ENCODE results near the gene HTR2A. TPM values are rescaled to one million over a fixed set of nuclear protein-coding genes. Genes with fewer than 3 reads are reported as not detected.

The HTR2A gene
- not detected in 2 replicates for total RNA-seq

- DNase-seq, result no peak
Observed at GRCh38 chr13:46896341-46897137, at the start of gene HTR2A. Gene HTR2A (minus strand): TSS chr13:46897053. CDS start chr13:46895906, 1,147 bp downstream.

- DNase-seq, result no peak
Observed at GRCh38 chr13:46936525-46936924, 39.7 kb upstream of the HTR2A start.

GRCh38 chr13:46934749-46935148 is 37.9 kb upstream of the HTR2A start:
- no peak for DNase-seq

GRCh38 chr13:46926916-46927590 is 30.2 kb upstream of the HTR2A start:
- no peak for DNase-seq

- DNase-seq, result no peak
Observed at GRCh38 chr13:46925486-46925885, 28.6 kb upstream of the HTR2A start.

- DNase-seq, result no peak
Observed at GRCh38 chr13:46914341-46914740, 17.5 kb upstream of the HTR2A start.

- DNase-seq, result no peak
Observed at GRCh38 chr13:46913757-46914156, 16.9 kb upstream of the HTR2A start.

- no peak for DNase-seq
Observed at GRCh38 chr13:46909042-46909441, 12.2 kb upstream of the HTR2A start.

GRCh38 chr13:46908501-46908900 is 11.6 kb upstream of the HTR2A start:
- DNase-seq, result no peak

- no peak for DNase-seq
Observed at GRCh38 chr13:46906405-46906804, 9.6 kb upstream of the HTR2A start.

GRCh38 chr13:46905249-46905648 is 8.4 kb upstream of the HTR2A start:
- no peak for DNase-seq

- DNase-seq, result no peak
Observed at GRCh38 chr13:46903748-46904147, 6.9 kb upstream of the HTR2A start.

- DNase-seq, result no peak
Observed at GRCh38 chr13:46901721-46902120, 4.9 kb upstream of the HTR2A start.

- DNase-seq, result no peak
Observed at GRCh38 chr13:46899801-46900200, 2.9 kb upstream of the HTR2A start.

- DNase-seq, result no peak
Observed at GRCh38 chr13:46895381-46895780, 1.5 kb downstream of the HTR2A start.

GRCh38 chr13:46894568-46894967 is 2.3 kb downstream of the HTR2A start:
- DNase-seq, result no peak

GRCh38 chr13:46893798-46894560 is 2.9 kb downstream of the HTR2A start:
- DNase-seq, result peak; percentile 55

GRCh38 chr13:46893221-46893740 is 3.6 kb downstream of the HTR2A start:
- DNase-seq, result no peak

- DNase-seq, result no peak
Observed at GRCh38 chr13:46885018-46885417, 11.8 kb downstream of the HTR2A start.

- no peak for DNase-seq
Observed at GRCh38 chr13:46884531-46884930, 12.3 kb downstream of the HTR2A start.

GRCh38 chr13:46881621-46882020 is 15.2 kb downstream of the HTR2A start:
- no peak for DNase-seq

GRCh38 chr13:46874006-46874405 is 22.8 kb downstream of the HTR2A start:
- no peak for DNase-seq

- no peak for DNase-seq
Observed at GRCh38 chr13:46871557-46871956, 25.3 kb downstream of the HTR2A start.
